Effector memory CD8-positive, alpha-beta T cell (primary cell): ENCODE data around the gene ITIH6.
"Not testable (repeated sequence)": the region's sequence is repeated elsewhere in the genome, so short reads cannot be mapped to it uniquely, and the experiment has no call there.

Source experiments
- ATAC-seq: fragments of 150-1000 bp; cut with Tn5 transposase; replicated peaks from 2 replicates; pipeline ENCODE4 v1.10.0; 2021; ENCODE audit warnings: mild to moderate bottlenecking, moderate library complexity
- DNase-seq, 3 experiments: peaks; one replicate each; pipeline ENCODE4 v3.0.0; 2021
- H3K27ac Mint-ChIP-seq, 2 donors: one replicate each; pipeline ENCODE4 v1.8.0; 2022; ENCODE audit warnings: mild to moderate bottlenecking in 2 of 2, mixed read lengths in 2 of 2, moderate library complexity in 2 of 2
- H3K27me3 Mint-ChIP-seq, 2 donors: one replicate each; pipeline ENCODE4 v1.8.0; 2022; ENCODE audit warnings: mixed read lengths in 2 of 2
- H3K36me3 Mint-ChIP-seq: one replicate; pipeline ENCODE4 v1.8.0; 2022; ENCODE audit warnings: mild to moderate bottlenecking, moderate library complexity, mixed read lengths; ENCODE audit not compliant: insufficient read depth
- H3K4me1 Mint-ChIP-seq, 2 donors: one replicate each; pipeline ENCODE4 v1.8.0; 2022; ENCODE audit warnings: low read depth in 2 of 2, mixed read lengths in 2 of 2
- H3K4me3 Mint-ChIP-seq, 2 donors: one replicate each; pipeline ENCODE4 v1.8.0; 2022; ENCODE audit warnings: mild to moderate bottlenecking in 2 of 2, mixed read lengths in 2 of 2, moderate library complexity in 2 of 2
- H3K9me3 Mint-ChIP-seq, 2 donors: one replicate each; pipeline ENCODE4 v1.8.0; 2022; ENCODE audit warnings: mixed read lengths in 2 of 2

Gene ITIH6

DNA sequence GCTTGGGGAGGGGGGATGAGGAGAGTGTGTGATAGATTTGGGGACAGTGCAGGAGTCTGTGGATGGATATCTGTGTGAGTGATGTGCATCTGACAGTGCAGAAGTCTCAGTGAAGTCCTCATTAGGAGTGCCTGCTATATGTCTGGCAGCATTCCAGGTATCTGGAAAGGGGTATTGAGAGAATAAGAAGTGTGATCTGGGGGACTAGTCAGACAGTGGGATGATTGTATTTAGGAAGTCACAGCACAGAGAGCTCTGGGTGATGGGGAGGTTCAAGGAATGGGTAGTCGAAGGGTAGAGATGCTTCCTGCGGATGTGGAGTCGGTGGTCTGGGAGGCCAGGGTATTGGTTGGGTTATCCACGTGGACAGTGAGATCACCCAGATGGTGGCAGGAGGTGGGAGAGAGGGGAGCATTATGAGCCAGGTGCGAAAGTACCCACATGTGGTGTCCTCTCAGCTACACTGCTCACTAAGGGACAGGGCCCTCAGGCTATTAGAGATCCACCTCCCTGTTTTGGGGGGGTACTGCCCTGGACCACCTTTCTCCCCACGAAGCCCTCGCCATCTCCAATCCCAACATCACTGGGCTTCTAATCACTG lies 19.3 kb upstream of the ITIH6 start:
- no peak for ATAC-seq
- Mint-ChIP-seq H3K27ac (peak overlapping the region; percentile 23 to 59), H3K4me1 (peaks cover 0 to 4% of the 10 kb centered on the region in 2 donors)

GRCh38 chrX:54812306-54812705 lies 14.3 kb upstream of the ITIH6 start:
- Mint-ChIP-seq H3K36me3 (peaks cover 62% of the 10 kb centered on the region), H3K27me3 (no peaks in the 10 kb centered on the region), H3K27ac (no peak overlapping the region), H3K9me3 (no peaks in the 10 kb centered on the region), H3K4me3 (no peak overlapping the region), H3K4me1 (peaks cover 15 to 19% of the 10 kb centered on the region in 2 donors)
- DNase-seq: no peak
- no peak for ATAC-seq

More for the DNA sequence above, 19.3 kb upstream of the ITIH6 start:
- DNase-seq: no peak
- no peaks in the 10 kb centered on the region for H3K27me3 Mint-ChIP-seq
- H3K9me3 Mint-ChIP-seq: no peaks in the 10 kb centered on the region
- H3K36me3 Mint-ChIP-seq: peaks cover 31% of the 10 kb centered on the region
- no peak overlapping the region for H3K4me3 Mint-ChIP-seq

GRCh38 chrX:54811301-54811885 lies 13.3 kb upstream of the ITIH6 start:
- ATAC-seq: no peak

GRCh38 chrX:54810532-54810931 lies 12.5 kb upstream of the ITIH6 start:
- H3K4me3 Mint-ChIP-seq: peak overlapping the region in 1 of 2 donors; percentile 25
- peaks cover 54% of the 10 kb centered on the region for H3K36me3 Mint-ChIP-seq
- ATAC-seq (no peak), DNase-seq (no peak)
- H3K27me3 Mint-ChIP-seq: no peaks in the 10 kb centered on the region
- no peaks in the 10 kb centered on the region for H3K9me3 Mint-ChIP-seq
- H3K27ac Mint-ChIP-seq: no peak overlapping the region
- peaks cover 18 to 21% of the 10 kb centered on the region in 2 donors for H3K4me1 Mint-ChIP-seq

More at GRCh38 chrX:54811301-54811885, 13.3 kb upstream of the ITIH6 start:
- Mint-ChIP-seq H3K9me3 (no peaks in the 10 kb centered on the region), H3K4me3 (peak overlapping the region in 1 of 2 donors; percentile 38), H3K27me3 (no peaks in the 10 kb centered on the region), H3K36me3 (peaks cover 60% of the 10 kb centered on the region), H3K4me1 (peaks cover 18 to 21% of the 10 kb centered on the region in 2 donors), H3K27ac (peak overlapping the region in 1 of 2 donors; percentile 51)
- no peak for DNase-seq

DNA sequence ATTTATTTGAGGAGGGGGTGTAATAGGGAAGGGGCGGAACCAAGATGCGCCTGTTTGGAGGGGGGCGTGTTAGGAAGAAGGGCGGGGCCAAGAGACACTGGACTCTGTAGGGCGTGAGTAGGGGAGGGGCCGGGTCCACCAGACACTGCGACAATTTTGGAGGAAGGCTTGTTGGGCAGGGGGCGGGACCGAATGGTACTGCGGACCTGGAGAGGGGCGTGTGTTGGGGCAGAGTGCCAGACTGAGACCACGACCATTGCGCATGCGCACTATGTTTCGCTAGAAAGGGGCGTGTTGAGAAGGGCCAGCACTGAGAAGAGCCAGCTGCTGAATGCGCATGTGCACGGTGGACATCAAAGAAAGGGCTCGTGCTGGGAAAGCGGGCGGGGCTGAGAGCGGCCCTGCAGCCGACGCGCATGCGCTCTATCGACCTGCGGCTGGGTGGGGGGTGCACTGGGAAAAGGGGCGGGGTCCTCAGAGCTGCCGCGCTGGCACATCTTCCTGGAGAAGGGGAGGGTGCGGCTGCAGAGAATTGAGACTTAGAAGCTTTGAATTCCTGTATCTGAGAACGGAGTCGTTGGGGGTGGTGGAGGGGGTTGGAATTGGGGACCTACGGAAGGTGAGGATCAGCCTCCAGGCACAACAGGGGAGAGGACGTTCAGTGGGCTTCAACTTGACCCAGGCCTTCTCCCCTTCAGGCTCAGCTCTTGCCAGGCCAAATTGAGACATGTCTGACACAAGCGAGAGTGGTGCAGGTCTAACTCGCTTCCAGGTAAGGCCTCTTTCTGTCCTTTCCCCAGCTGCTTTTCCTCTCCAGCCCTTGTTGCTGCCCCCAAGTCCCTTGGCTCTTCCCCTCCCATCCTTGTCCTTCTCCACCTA lies 10.8 kb upstream of the ITIH6 start:
- H3K27ac Mint-ChIP-seq: peak overlapping the region; percentile 98 to 99
- peaks cover 41% of the 10 kb centered on the region for H3K36me3 Mint-ChIP-seq
- no peaks in the 10 kb centered on the region for H3K27me3 Mint-ChIP-seq
- DNase-seq (peak; percentile 80 to 85 (median 82)), ATAC-seq (peak; percentile 76)
- H3K4me1 Mint-ChIP-seq: peaks cover 18 to 21% of the 10 kb centered on the region in 2 donors
- H3K9me3 Mint-ChIP-seq: no peaks in the 10 kb centered on the region
- H3K4me3 Mint-ChIP-seq: peak overlapping the region; percentile 96 to 97

GRCh38 chrX:54808109-54808604 lies 10.1 kb upstream of the ITIH6 start:
- Mint-ChIP-seq H3K4me1 (peaks cover 18 to 21% of the 10 kb centered on the region in 2 donors), H3K4me3 (peak overlapping the region; percentile 96 to 97), H3K27me3 (no peaks in the 10 kb centered on the region), H3K9me3 (no peaks in the 10 kb centered on the region), H3K27ac (peak overlapping the region; percentile 98 to 99), H3K36me3 (peaks cover 37% of the 10 kb centered on the region)
- DNase-seq: peak in 1 of 3 experiments; percentile 15
- ATAC-seq: peak; percentile 29

DNA sequence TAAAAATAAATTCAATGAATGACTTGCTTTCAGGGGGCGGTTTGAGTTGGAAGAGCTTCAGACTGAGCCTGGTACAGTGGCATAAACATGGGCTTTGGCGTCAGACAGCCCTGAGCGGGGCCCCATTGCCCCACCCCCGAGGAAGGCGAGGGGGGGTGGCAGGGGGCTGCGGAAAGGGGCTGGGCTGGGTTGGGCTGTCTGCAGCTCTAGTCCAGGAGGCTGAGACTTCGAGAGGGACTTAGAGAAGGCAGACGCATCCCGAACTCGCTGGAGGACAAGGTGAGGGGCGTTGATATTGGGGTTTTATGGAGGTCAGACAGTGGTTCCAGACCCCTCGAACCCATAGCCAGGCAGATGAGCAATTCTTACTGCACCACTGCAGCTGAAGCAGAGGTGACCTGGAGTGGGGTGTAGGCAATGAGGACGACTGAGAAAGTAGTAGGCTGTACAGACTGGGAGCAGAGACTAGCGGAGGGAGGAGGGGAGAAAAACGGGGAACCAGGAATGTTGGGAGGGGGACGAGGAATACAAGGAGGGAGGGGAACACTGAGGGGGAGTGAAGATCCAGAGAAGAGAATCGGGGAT lies 9.6 kb upstream of the ITIH6 start, which contains the start of gene MAGED2:
MAGED2 (plus strand) TSS at position 222 of the 585 bp plus-strand sequence. CDS start 1,587 bp downstream, outside the sequence.
- Mint-ChIP-seq H3K36me3 (peaks cover 37% of the 10 kb centered on the region), H3K4me1 (peaks cover 18 to 21% of the 10 kb centered on the region in 2 donors), H3K27ac (peak within 1 kb of the TSS; percentile 98 to 99), H3K9me3 (no peaks in the 10 kb centered on the region), H3K4me3 (peak within 1 kb of the TSS; percentile 96 to 97), H3K27me3 (no peaks in the 10 kb centered on the region)
- ATAC-seq (peak; percentile 67), DNase-seq (peak; percentile 24 to 38 (median 37))

GRCh38 chrX:54799046-54799445 lies 991 bp upstream of the ITIH6 start:
- Mint-ChIP-seq H3K4me1 (peaks cover 0 to 2% of the 10 kb centered on the region in 2 donors), H3K4me3 (no peak overlapping the region), H3K9me3 (no peaks in the 10 kb centered on the region), H3K36me3 (no peaks in the 10 kb centered on the region), H3K27ac (no peak overlapping the region), H3K27me3 (no peaks in the 10 kb centered on the region)
- no peak for DNase-seq
- ATAC-seq: no peak

- no peak for DNase-seq
Measured at GRCh38 chrX:54794795-54795194, 3.3 kb downstream of the ITIH6 start.

DNA sequence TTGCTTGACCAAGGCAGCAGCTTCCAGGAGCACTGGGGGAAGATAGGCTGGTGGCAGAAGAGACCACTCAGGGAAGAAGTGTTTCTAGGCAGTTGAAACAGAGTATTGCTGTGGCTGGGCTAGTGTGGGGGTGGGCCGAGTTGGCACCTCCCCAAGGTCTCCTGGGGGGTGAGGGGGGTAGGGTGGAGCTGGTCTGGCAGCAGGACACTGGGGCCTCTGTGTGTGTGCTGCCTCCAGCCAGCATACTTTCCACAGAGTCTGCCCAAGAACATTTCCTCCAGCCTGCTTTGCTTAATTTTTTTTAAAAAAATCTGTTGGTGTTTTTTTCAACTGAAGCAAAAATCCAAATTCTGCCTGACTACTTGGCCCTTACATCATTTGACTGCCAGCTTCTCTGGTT lies 4.0 kb downstream of the ITIH6 start:
- ATAC-seq (no peak), DNase-seq (no peak)
- Mint-ChIP-seq H3K27me3 (no peaks in the 10 kb centered on the region), H3K4me3 (no peak overlapping the region), H3K36me3 (no peaks in the 10 kb centered on the region), H3K27ac (no peak overlapping the region), H3K4me1 (peaks cover 0 to 2% of the 10 kb centered on the region in 2 donors), H3K9me3 (no peaks in the 10 kb centered on the region)

More at GRCh38 chrX:54794795-54795194, 3.3 kb downstream of the ITIH6 start:
- no peaks in the 10 kb centered on the region for H3K27me3 Mint-ChIP-seq
- H3K4me1 Mint-ChIP-seq: peaks cover 0 to 2% of the 10 kb centered on the region in 2 donors
- peak overlapping the region in 1 of 2 donors; percentile 65 for H3K27ac Mint-ChIP-seq
- no peaks in the 10 kb centered on the region for H3K9me3 Mint-ChIP-seq
- H3K4me3 Mint-ChIP-seq: no peak overlapping the region
- no peak for ATAC-seq
- no peaks in the 10 kb centered on the region for H3K36me3 Mint-ChIP-seq

DNA sequence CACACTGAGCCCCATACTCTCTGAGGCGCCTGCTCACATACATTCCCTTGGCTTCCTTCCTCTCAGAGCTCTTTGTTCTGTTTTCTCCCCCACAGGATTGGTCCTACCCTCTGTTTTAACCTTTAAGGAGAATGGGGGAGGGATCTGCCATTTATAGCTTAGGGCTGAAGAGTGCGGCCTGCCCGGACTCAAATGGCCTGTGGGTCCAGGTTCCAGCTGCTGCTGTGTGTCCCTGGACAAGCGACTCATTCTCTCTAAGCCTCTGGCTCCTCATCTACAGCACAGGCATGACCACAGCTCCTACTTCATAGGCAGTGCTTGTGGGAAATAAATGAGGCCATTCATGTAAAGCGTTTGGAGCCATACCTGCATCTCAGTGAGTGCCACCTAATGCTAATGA lies 8.7 kb downstream of the ITIH6 start:
- H3K27me3 Mint-ChIP-seq: not testable (repeated sequence)

GRCh38 chrX:54788446-54788845 lies 9.6 kb downstream of the ITIH6 start:
- Mint-ChIP-seq H3K36me3 (no peaks in the 10 kb centered on the region), H3K4me1 (peaks cover 0 to 1% of the 10 kb centered on the region in 2 donors), H3K4me3 (no peak overlapping the region), H3K9me3 (no peaks in the 10 kb centered on the region), H3K27me3 (no peaks in the 10 kb centered on the region), H3K27ac (no peak overlapping the region)
- DNase-seq: no peak
- ATAC-seq: no peak

More for the DNA sequence above, 8.7 kb downstream of the ITIH6 start:
- not testable (repeated sequence) for H3K27ac Mint-ChIP-seq, H3K4me3 Mint-ChIP-seq, H3K9me3 Mint-ChIP-seq, H3K36me3 Mint-ChIP-seq, DNase-seq, H3K4me1 Mint-ChIP-seq, ATAC-seq

GRCh38 chrX:54786967-54787366 lies 11.1 kb downstream of the ITIH6 start:
- H3K27ac Mint-ChIP-seq: no peak overlapping the region
- no peaks in the 10 kb centered on the region for H3K36me3 Mint-ChIP-seq
- H3K4me3 Mint-ChIP-seq: no peak overlapping the region
- no peaks in the 10 kb centered on the region for H3K27me3 Mint-ChIP-seq
- ATAC-seq: peak; percentile 63
- DNase-seq: peak; percentile 13 to 38 (median 14)
- H3K9me3 Mint-ChIP-seq: no peaks in the 10 kb centered on the region
- peaks cover 0 to 1% of the 10 kb centered on the region in 2 donors for H3K4me1 Mint-ChIP-seq
